ENCODE data around the gene CRACR2B. TPM values are rescaled to one million over a fixed set of nuclear protein-coding genes. Genes with fewer than 3 reads are reported as not detected.

Gene CRACR2B
- total and polyA plus RNA-seq, 2 of the 8 experiments (the other 6 are each of a cell fraction or from before 2014, with no cell fraction given) = 18.2 to 26.4 TPM

GRCh38 chr11:803467-803742, 24.3 kb upstream of the CRACR2B start:
- Histone ChIP-seq H2BK120ac (replicated peaks; ENCODE audit: low read depth, low read length) (no peak overlapping the region), H2AFZ (ENCODE audit: low read length) (no peak overlapping the region), H3K4me3 (ENCODE audit: extremely low read depth in 1 of 4, insufficient read depth in 2 of 4, low read depth in 3 of 4, low read length in 4 of 4) (no peak overlapping the region), H3K4ac (replicated peaks; ENCODE audit: insufficient read length, low read depth, low read length) (no peak overlapping the region), H3K18ac (ENCODE audit: extremely low read depth, low read length) (no peak overlapping the region), H3K27me3 (replicated peaks in 1 of 4; ENCODE audit: control insufficient read depth in 3 of 4, extremely low read depth in 1 of 4, insufficient read depth in 3 of 4, low read length in 3 of 4) (no peaks in the 10 kb centered on the region; a peak in 1 of 7 replicates), H3K79me2 (ENCODE audit: control insufficient read depth in 1 of 2, insufficient read depth in 2 of 2, low read length in 2 of 2) (no peaks in the 10 kb centered on the region; a peak in 1 of 4 replicates), H4K91ac (replicated peaks; ENCODE audit: insufficient read length, low read length) (no peak overlapping the region), H3K23me2 (ENCODE audit: low read depth, low read length) (peaks cover 9% of the 10 kb centered on the region; the same call in 1 of the 2 replicates), H4K20me1 (replicated peaks in 1 of 2; ENCODE audit: control insufficient read depth in 1 of 2, insufficient read depth in 2 of 2, low read length in 2 of 2) (peaks cover 0 to 8% of the 10 kb centered on the region in 2 experiments), H3K36me3 (ENCODE audit: control insufficient read depth in 2 of 4, insufficient read depth in 4 of 4, low read length in 3 of 4) (peaks cover 3 to 30% (median 6%) of the 10 kb centered on the region in 4 experiments; a peak in 5 of 8 replicates), H3K9me3 (ENCODE audit: insufficient read depth in 2 of 2, low read depth in 1 of 2, low read length in 1 of 2) (no peaks in the 10 kb centered on the region), H4K5ac (ENCODE audit: insufficient read length, low read depth, low read length) (no peak overlapping the region), H3K79me1 (ENCODE audit: low read depth, low read length) (peaks cover 2% of the 10 kb centered on the region; the same call in 1 of the 2 replicates), H2BK5ac (ENCODE audit: low read depth, low read length) (0 out of 2 replicates have a peak overlapping the region, but pooled peaks have one; percentile 67), H3K56ac (replicated peaks; ENCODE audit: insufficient read length, low read depth, low read length) (no peak overlapping the region), H3K4me1 (replicated peaks in 1 of 4; ENCODE audit: control insufficient read depth in 3 of 4, insufficient read depth in 4 of 4, low read length in 3 of 4) (peaks cover 0 to 8% (median 7%) of the 10 kb centered on the region in 4 experiments; a peak in 5 of 7 replicates), H3K23ac (ENCODE audit: insufficient read length) (no peak overlapping the region), H3K27ac (ENCODE audit: low read depth, low read length) (no peak overlapping the region), H2AK5ac (ENCODE audit: low read depth, low read length) (no peak overlapping the region), H3K9ac (replicated peaks in 1 of 4; ENCODE audit: extremely low read depth in 1 of 4, low read depth in 3 of 4, low read length in 3 of 4) (no peak overlapping the region), H2BK20ac (ENCODE audit: low read length) (no peak overlapping the region), H3K4me2 (ENCODE audit: insufficient read depth in 1 of 2, low read depth in 2 of 2, low read length in 2 of 2) (peak overlapping the region; percentile 67 to 83; a peak in 2 of 4 replicates), H4K8ac (ENCODE audit: extremely low read depth, insufficient read depth, low read length) (no peak overlapping the region), H3K14ac (ENCODE audit: insufficient read length) (no peak overlapping the region), H2BK15ac (ENCODE audit: low read length) (no peak overlapping the region), H2BK12ac (ENCODE audit: low read depth, low read length) (0 out of 2 replicates have a peak overlapping the region, but pooled peaks have one; percentile 9)
- WGBS, 2 experiments (ENCODE audit: extremely low coverage in 1 of 2, insufficient coverage in 1 of 2, insufficient read length in 1 of 2, insufficient replicate concordance in 2 of 2, low coverage in 1 of 2, low lambda C conversion rate in 2 of 2, missing lambda C conversion rate in 1 of 2) = 93% methylated on average over 4 of the region's 8 CpGs; no CpG with 5 or more reads in 1 of the 2 experiments
- FAIRE-seq = no peak
- ChIA-PET POLR2A (ENCODE audit: partially characterized antibody) (interaction anchor here (0.6 to 53.0 kb wide), 6 partner anchors 9 to 159 kb away, joined by 3 to 1917 read pairs (median 8); partner anchors contain the start of genes CD151, CEND1, CRACR2B and PNPLA2), CTCF (ENCODE audit: partially characterized antibody) (interaction anchor here (0.9 to 2.7 kb wide), 5 partner anchors 13 to 76 kb away, joined by 3 to 7 read pairs (median 3); partner anchors contain the start of gene CEND1)
- DNase-seq (ENCODE audit: low read depth in 1 of 2, low spot score in 2 of 2) = no peak
- TF ChIP-seq USF2 (IDR thresholded peaks at IDR 0.05; ENCODE audit: low read length) (no peak), CBX5 (IDR thresholded peaks at IDR 0.05; ENCODE audit: low read depth, low read length) (no peak), SUZ12 (IDR thresholded peaks at IDR 0.05; ENCODE audit: low read length) (no peak), POU5F1 (IDR thresholded peaks at IDR 0.05; ENCODE audit: low read depth, low read length) (no peak), KDM5A (IDR thresholded peaks at IDR 0.05; ENCODE audit: low read length) (no peak), CTBP2 (IDR thresholded peaks at IDR 0.05; ENCODE audit: borderline replicate concordance, insufficient read depth, insufficient read length, low read length) (no peak), TCF12 (IDR thresholded peaks at IDR 0.05; ENCODE audit: low read depth, low read length) (no peak), TAF1 (IDR thresholded peaks at IDR 0.05; ENCODE audit: low read depth, low read length) (no peak), SRF (IDR thresholded peaks at IDR 0.05; ENCODE audit: low read depth, low read length) (no peak), SAP30 (IDR thresholded peaks at IDR 0.05; ENCODE audit: insufficient read depth, insufficient replicate concordance, low read length) (no peak), FOSL1 (IDR thresholded peaks at IDR 0.05; ENCODE audit: insufficient read depth, low read depth, low read length) (no peak), TBP (IDR thresholded peaks at IDR 0.05; ENCODE audit: low read depth, low read length) (no peak), BRCA1 (IDR thresholded peaks at IDR 0.05; ENCODE audit: low read depth, low read length) (no peak)

Data from H1 (cell line).